ENCODE measurements around the gene ETS2.

- TF ChIP-seq CTCF (IDR thresholded peaks at IDR 0.05; ENCODE audit: control extremely low read depth in 1 of 3, insufficient read depth in 1 of 3, low read depth in 1 of 3, low read length in 3 of 3) (no peak), PHF8 (conservative IDR thresholded peaks at IDR 0.05; ENCODE audit: low read depth, low read length) (no peak), POLR2AphosphoS5 (IDR thresholded peaks at IDR 0.05; ENCODE audit: low read depth, low read length) (no peak), SRF (IDR thresholded peaks at IDR 0.05; ENCODE audit: low read depth, low read length) (no peak), ZNF274 (IDR thresholded peaks at IDR 0.05; ENCODE audit: borderline replicate concordance, extremely low read depth, low read length) (no peak), GABPA (IDR thresholded peaks at IDR 0.05; ENCODE audit: borderline replicate concordance, insufficient read depth, low read length) (no peak), GTF2F1 (IDR thresholded peaks at IDR 0.05; ENCODE audit: borderline replicate concordance, low read depth, low read length) (no peak), EP300 (IDR thresholded peaks at IDR 0.05; ENCODE audit: borderline replicate concordance in 1 of 2, low read depth in 2 of 2, low read length in 2 of 2) (no peak), EZH2 (IDR thresholded peaks at IDR 0.05; ENCODE audit: low read depth, low read length, severe bottlenecking) (no peak)
These were observed 18.7 kb upstream of the ETS2 start for GRCh38 chr21:38787016-38787415.
